Stomach (tissue), 9 donors: ENCODE measurements around the gene WSB2. TPM values are rescaled to one million over a fixed set of nuclear protein-coding genes. Genes with fewer than 3 reads are reported as not detected.

ENCODE experiments used
- DNase-seq, 2 donors: peaks; one replicate each; pipeline versions ENCODE4 v3.0.0 to v3.0.0-alpha.2; 2013 to 2019
- H3K27ac ChIP-seq, 5 donors: fragments of 200-600 bp in 4 of 5; sonication (generic) in 4 of 5; one replicate each; pipeline ENCODE4 v1.5.1; 2013 to 2019; ENCODE audit warnings: mild to moderate bottlenecking in 1 of 5, moderate library complexity in 1 of 5
- H3K27me3 ChIP-seq, 3 donors: fragments of 200-600 bp; sonication (generic); one replicate each; pipeline ENCODE4 v1.5.1; 2017 to 2019; ENCODE audit warnings: mixed run types in 1 of 3
- H3K36me3 ChIP-seq, 4 donors: fragments of 200-600 bp; sonication (generic); 1 replicate in 3 of 4; 2 replicates in 1 of 4; pipeline ENCODE4 v1.5.1; 2016 to 2019
- H3K4me1 ChIP-seq, 4 donors: fragments of 200-600 bp; sonication (generic); one replicate each; pipeline ENCODE4 v1.5.1; 2016 to 2019
- H3K4me3 ChIP-seq, 4 donors: fragments of 200-600 bp; sonication (generic) in 3 of 4; one replicate each; pipeline ENCODE4 v1.5.1; 2016 to 2019; ENCODE audit warnings: mild to moderate bottlenecking in 1 of 4
- H3K9me3 ChIP-seq, 4 donors: fragments of 200-600 bp; sonication (generic); one replicate each; pipeline ENCODE4 v1.5.1; 2016 to 2019
- EP300 ChIP-seq: sonication (generic); formaldehyde crosslinking; IDR thresholded peaks from one replicate; pipeline ENCODE4 v1.6.1; 2017; ENCODE audit warnings: antibody characterized with exemption
- POLR2A ChIP-seq, 4 donors: fragments of 450-650 bp; IDR thresholded peaks; one replicate each; pipeline ENCODE4 v1.6.1; 2016; ENCODE audit warnings: antibody characterized with exemption in 4 of 4, control low read depth in 2 of 4, mild to moderate bottlenecking in 1 of 4, moderate library complexity in 1 of 4
- POLR2AphosphoS5 ChIP-seq, 3 donors: sonication (generic); formaldehyde crosslinking; IDR thresholded peaks; one replicate each; pipeline ENCODE4 v1.6.1; 2016; ENCODE audit warnings: antibody characterized with exemption in 3 of 3
- WGBS, 5 donors: extraction: QIAGEN DNeasy Blood & Tissue Kit in 3 of 5; methylation state at CpG; one replicate each; pipeline versions ENCODE4 v1.1.5 to v1.1.7; 2013 to 2018; 5-methylcytosine and 5-hydroxymethylcytosine counted together
- intact Hi-C: fragments of 100-400 bp; cut with DNase I; formaldehyde crosslinking; loops from one replicate; pipeline ENCODE4 v1.15.1; 2023; ENCODE audit warnings: low total_unique reads
- polyA plus RNA-seq, 3 donors: library from polyadenylated mRNA; stranded (reverse); fragments of 200-250 nt; gene quantifications; one replicate each; pipeline ENCODE4 v1.2.3, GENCODE V29; 2013
- small RNA-seq, 4 donors: library from RNA; depleted of rRNA; stranded (forward); fragments of <200 nt; gene quantifications; one replicate each; pipeline ENCODE3, GENCODE V24; 2016
- total RNA-seq, 5 donors: library from RNA; depleted of rRNA; stranded (reverse); fragments of >200 nt; gene quantifications; one replicate each; pipeline versions ENCODE4 v1.1.0 to v1.2.3, GENCODE V29; 2014 to 2016
- TF ChIP-seq, protein P1 (sequence below), 7 experiments: fragments of 450-650 bp in 4 of 7; fragments of 200-600 bp in 3 of 7; sonication (generic) in 3 of 7; IDR thresholded peaks; one replicate each; pipeline ENCODE4 v1.5.1; 2016 to 2019; ENCODE audit warnings: antibody characterized with exemption in 7 of 7, control low read depth in 2 of 7, mild to moderate bottlenecking in 1 of 7
- donor health status: healthy with polysubstance abuse.
- donor health status: Bipolar disorder and iron deficiency.
- donor health status: healthy.

The WSB2 gene
- total and polyA plus RNA-seq, 8 donors: 32.4 to 110 (median 79.9) TPM

DNA sequence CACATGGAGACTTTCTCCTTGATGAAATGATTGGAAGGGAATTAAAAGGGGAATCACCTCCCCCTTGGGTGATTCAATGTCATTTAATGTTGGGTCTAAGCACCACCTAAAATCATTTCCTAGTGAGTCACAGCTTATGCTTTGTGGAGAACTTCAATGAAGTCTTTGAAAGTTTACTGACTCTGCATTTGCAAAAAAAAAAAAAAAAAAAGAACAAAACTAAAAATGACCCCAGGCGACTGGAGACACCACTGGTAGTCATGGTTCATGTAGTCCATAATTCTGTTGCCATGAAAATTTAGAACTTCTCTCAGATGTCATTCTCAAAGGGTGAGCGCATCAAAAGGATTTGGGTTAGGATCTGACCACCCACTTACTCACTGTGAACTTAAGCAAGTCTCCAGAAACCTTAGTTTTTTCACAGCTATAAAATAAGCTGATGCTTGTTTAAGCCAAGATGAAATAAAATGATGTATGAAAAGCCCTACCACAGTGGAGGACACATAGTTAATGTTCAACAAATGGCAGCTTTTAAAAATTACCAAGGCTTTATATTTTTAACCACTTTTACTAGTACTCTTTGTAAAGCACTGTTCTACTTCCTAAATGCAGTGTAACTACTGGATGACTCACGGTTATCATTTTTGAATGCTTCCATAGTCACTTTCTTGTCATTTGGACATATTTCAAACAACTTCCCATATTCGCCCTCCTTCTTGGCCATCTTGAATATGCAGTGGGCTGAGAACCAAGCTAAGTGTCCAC, 74.1 kb downstream of the WSB2 start:
- Histone ChIP-seq H3K27ac (no peak overlapping the region), H3K4me1 (no peaks in the 10 kb centered on the region), H3K4me3 (no peak overlapping the region), H3K9me3 (no peaks in the 10 kb centered on the region), H3K36me3 (no peaks in the 10 kb centered on the region), H3K27me3 (peaks cover 0 to 15% (median 0%) of the 10 kb centered on the region in 3 donors)
- 77 to 82% (median 79%) methylated on average over 4 of the region's 4 CpGs for WGBS, 5 donors
- no peak for DNase-seq
- intact Hi-C loops: no loop called here
- TF ChIP-seq POLR2A (IDR thresholded peaks at IDR 0.05) (no peak), POLR2AphosphoS5 (IDR thresholded peaks at IDR 0.05) (no peak), EP300 (no peak)
- TF ChIP-seq, protein P1, sequence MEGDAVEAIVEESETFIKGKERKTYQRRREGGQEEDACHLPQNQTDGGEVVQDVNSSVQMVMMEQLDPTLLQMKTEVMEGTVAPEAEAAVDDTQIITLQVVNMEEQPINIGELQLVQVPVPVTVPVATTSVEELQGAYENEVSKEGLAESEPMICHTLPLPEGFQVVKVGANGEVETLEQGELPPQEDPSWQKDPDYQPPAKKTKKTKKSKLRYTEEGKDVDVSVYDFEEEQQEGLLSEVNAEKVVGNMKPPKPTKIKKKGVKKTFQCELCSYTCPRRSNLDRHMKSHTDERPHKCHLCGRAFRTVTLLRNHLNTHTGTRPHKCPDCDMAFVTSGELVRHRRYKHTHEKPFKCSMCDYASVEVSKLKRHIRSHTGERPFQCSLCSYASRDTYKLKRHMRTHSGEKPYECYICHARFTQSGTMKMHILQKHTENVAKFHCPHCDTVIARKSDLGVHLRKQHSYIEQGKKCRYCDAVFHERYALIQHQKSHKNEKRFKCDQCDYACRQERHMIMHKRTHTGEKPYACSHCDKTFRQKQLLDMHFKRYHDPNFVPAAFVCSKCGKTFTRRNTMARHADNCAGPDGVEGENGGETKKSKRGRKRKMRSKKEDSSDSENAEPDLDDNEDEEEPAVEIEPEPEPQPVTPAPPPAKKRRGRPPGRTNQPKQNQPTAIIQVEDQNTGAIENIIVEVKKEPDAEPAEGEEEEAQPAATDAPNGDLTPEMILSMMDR (IDR thresholded peaks at IDR 0.05): no peak

DNA sequence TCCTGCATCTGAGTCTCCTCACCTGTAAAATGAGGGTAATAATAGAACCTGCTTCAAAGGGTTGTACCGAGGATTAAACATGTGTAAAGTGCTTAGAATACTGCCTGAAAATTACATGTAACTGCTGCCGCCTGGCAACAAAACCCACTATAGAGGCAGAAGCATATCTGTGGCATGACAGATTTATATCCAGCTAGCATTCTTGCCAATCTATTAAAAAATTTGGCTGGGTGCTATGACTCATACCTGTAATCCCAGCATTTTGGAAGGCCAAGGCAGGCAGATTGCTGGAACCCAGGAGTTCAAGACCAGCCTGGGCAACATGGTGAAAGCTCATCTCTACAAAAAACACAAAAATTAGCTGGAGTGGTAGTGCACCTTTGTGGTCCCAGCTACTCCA, 75.8 kb downstream of the WSB2 start:
- TF ChIP-seq EP300 (no peak), POLR2AphosphoS5 (IDR thresholded peaks at IDR 0.05) (no peak), POLR2A (IDR thresholded peaks at IDR 0.05) (no peak)
- TF ChIP-seq, protein P1 (IDR thresholded peaks at IDR 0.05): no peak
- Histone ChIP-seq H3K9me3 (no peaks in the 10 kb centered on the region), H3K27me3 (peaks cover 0 to 15% (median 0%) of the 10 kb centered on the region in 3 donors), H3K36me3 (no peaks in the 10 kb centered on the region), H3K27ac (no peak overlapping the region), H3K4me1 (no peaks in the 10 kb centered on the region), H3K4me3 (no peak overlapping the region)
- 75 to 87% (median 81%) methylated on average over 2 of the region's 2 CpGs for WGBS, 5 donors
- no peak for DNase-seq
- intact Hi-C loops: no loop called here

Small RNA genes lying within 50 kb of the gene (small RNA-seq; reads per million reads assigned to genes)
- gene AC131159.1: 0 reads per million in 4 donors

Other genes with a start within 250 kb of the WSB2 start
- 1 to 10 TPM in 2 of 5 donors, under 1 TPM in 2, not detected in 1; 0.14 to 1.4 (median 0.85) TPM for gene KSR2, start 92.2 kb downstream of the WSB2 start, total RNA-seq
- under 1 TPM in 2 of 3 donors, not detected in 1; 0.03 to 0.06 TPM for gene KSR2, start 92.2 kb downstream of the WSB2 start, polyA plus RNA-seq
- gene RFC5, start 44.5 kb downstream of the WSB2 start, total RNA-seq: 100 to 1,000 TPM in 1 of 5 donors, 10 to 100 TPM in 2, 1 to 10 TPM in 1, not detected in 1; 1.3 to 238 (median 20.6) TPM
- 10 to 100 TPM in 1 of 3 donors, 1 to 10 TPM in 2; 7.1 to 10.7 (median 9.0) TPM for gene RFC5, start 44.5 kb downstream of the WSB2 start, polyA plus RNA-seq
- 100 to 1,000 TPM in 2 of 5 donors, 10 to 100 TPM in 2, 1 to 10 TPM in 1; 9.3 to 300 (median 35.5) TPM for gene VSIG10, start 42.8 kb upstream of the WSB2 start, total RNA-seq
- 10 to 100 TPM in 2 of 3 donors, 1 to 10 TPM in 1; 8.3 to 16.8 (median 13.0) TPM for gene VSIG10, start 42.8 kb upstream of the WSB2 start, polyA plus RNA-seq
- 100 to 1,000 TPM; 105 to 274 (median 165) TPM for gene PEBP1, start 74.9 kb upstream of the WSB2 start, total RNA-seq
- gene PEBP1, start 74.9 kb upstream of the WSB2 start, polyA plus RNA-seq: 100 to 1,000 TPM; 221 to 303 (median 223) TPM